ENCODE data around the gene EEFSEC.
A peak's percentile ranks its signal among the peaks of the same experiment; 100 is the strongest.

EEFSEC gene

DNA sequence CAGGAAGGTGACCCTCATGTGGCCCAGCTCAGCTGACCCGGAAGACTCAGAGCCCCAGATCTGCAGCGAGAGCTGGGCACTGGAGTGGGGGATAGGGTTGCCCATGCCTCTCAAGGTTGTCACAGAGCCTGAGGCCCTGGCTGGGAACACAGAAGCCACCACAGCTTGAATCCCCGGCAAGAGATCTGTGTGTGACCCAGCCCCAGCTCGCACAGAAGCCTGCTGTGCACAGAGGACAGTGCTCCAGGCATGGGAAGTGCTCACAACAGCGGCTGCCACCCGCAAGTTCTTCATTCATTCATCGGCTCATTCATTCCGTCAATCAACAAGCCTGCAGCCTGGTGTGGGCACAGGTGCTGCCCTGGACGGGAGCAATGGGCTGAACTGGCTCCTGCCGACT, 277.0 kb downstream of the EEFSEC start:
- H3K18ac ChIP-seq (ENCODE audit: low read length) = no peak overlapping the region
- no peak overlapping the region for H2BK15ac ChIP-seq (replicated peaks; ENCODE audit: low read depth)
- WGBS (ENCODE audit: extremely low coverage, insufficient coverage, low lambda C conversion rate) = no CpG with 5 or more reads among the region's 10 CpGs
- H3K79me1 ChIP-seq (ENCODE audit: low read length) = no peaks in the 10 kb centered on the region
- no peak overlapping the region for H3K4ac ChIP-seq (ENCODE audit: low read depth, low read length)
- H3K4me2 ChIP-seq (ENCODE audit: low read length) = no peak overlapping the region
- no peak overlapping the region for H2AK5ac ChIP-seq (ENCODE audit: low read length)
- peaks cover 11% of the 10 kb centered on the region for H3K27me3 ChIP-seq (ENCODE audit: insufficient read depth, low read length, poor library complexity)
- H3K27ac ChIP-seq (ENCODE audit: low read depth, low read length) = no peak overlapping the region
- H3K79me2 ChIP-seq (ENCODE audit: control insufficient read depth, insufficient read depth, low read length) = no peaks in the 10 kb centered on the region
- no peak overlapping the region for H3K23ac ChIP-seq (ENCODE audit: low read length)
- no peak overlapping the region for H3K9ac ChIP-seq (ENCODE audit: low read length)
- no peak overlapping the region for H3K56ac ChIP-seq (ENCODE audit: low read length)
- no peak overlapping the region for H2BK120ac ChIP-seq (ENCODE audit: low read depth, low read length)
- H4K8ac ChIP-seq (ENCODE audit: low read depth, low read length) = no peak overlapping the region
- H3K36me3 ChIP-seq (ENCODE audit: control insufficient read depth, insufficient read depth, low read length) = no peaks in the 10 kb centered on the region
- no peak overlapping the region for H3K4me3 ChIP-seq (ENCODE audit: low read length)
- no peak overlapping the region for H4K5ac ChIP-seq (ENCODE audit: low read length)
- DNase-seq = no peak
- no peaks in the 10 kb centered on the region for H3K4me1 ChIP-seq (ENCODE audit: control insufficient read depth, low read depth, low read length)
- H2BK5ac ChIP-seq (ENCODE audit: low read length) = no peak overlapping the region

GRCh38 chr3:128430731-128431130, 277.4 kb downstream of the EEFSEC start:
- Histone ChIP-seq H3K79me1 (ENCODE audit: low read length) (no peaks in the 10 kb centered on the region), H3K56ac (ENCODE audit: low read length) (no peak overlapping the region), H3K4me1 (ENCODE audit: control insufficient read depth, low read depth, low read length) (no peaks in the 10 kb centered on the region), H4K8ac (ENCODE audit: low read depth, low read length) (no peak overlapping the region), H2BK5ac (ENCODE audit: low read length) (no peak overlapping the region), H4K5ac (ENCODE audit: low read length) (no peak overlapping the region), H3K4me3 (ENCODE audit: low read length) (no peak overlapping the region), H3K79me2 (ENCODE audit: control insufficient read depth, insufficient read depth, low read length) (no peaks in the 10 kb centered on the region), H3K4me2 (ENCODE audit: low read length) (no peak overlapping the region), H2BK120ac (ENCODE audit: low read depth, low read length) (no peak overlapping the region), H3K9ac (ENCODE audit: low read length) (no peak overlapping the region), H2AK5ac (ENCODE audit: low read length) (no peak overlapping the region), H3K23ac (ENCODE audit: low read length) (no peak overlapping the region), H3K18ac (ENCODE audit: low read length) (no peak overlapping the region), H3K4ac (ENCODE audit: low read depth, low read length) (no peak overlapping the region), H3K27me3 (ENCODE audit: insufficient read depth, low read length, poor library complexity) (peaks cover 11% of the 10 kb centered on the region), H3K36me3 (ENCODE audit: control insufficient read depth, insufficient read depth, low read length) (no peaks in the 10 kb centered on the region), H3K27ac (ENCODE audit: low read depth, low read length) (no peak overlapping the region), H2BK15ac (replicated peaks; ENCODE audit: low read depth) (no peak overlapping the region)
- no CpG with 5 or more reads among the region's 8 CpGs for WGBS (ENCODE audit: extremely low coverage, insufficient coverage, low lambda C conversion rate)
- DNase-seq = no peak

DNA sequence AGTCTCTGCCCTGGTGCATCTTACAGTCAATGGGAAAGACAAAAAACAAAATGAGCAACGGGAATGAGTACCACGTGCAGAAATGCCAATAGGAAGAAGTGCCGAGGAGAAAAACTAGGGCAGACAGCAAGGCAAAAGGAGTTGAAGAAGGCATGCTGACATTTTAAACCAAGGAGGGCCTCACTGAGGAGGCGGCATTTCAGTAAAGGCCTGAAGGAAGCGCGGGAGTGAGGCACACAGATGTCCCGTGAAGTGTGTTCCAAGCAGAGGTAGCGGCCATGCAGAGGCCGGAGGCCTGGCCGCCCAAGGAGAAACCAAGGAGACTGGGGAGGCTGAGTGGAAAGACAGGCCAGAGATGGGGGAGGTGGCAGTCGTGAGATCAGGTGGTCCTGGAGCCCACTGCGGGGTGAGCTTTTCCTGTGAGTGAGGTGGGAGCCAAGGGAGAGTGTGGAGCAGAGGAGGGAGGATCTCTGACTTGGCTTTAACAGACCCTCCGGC, 278.6 kb downstream of the EEFSEC start:
- Histone ChIP-seq H3K18ac (ENCODE audit: low read length) (no peak overlapping the region), H3K4me3 (ENCODE audit: low read length) (no peak overlapping the region), H2BK120ac (ENCODE audit: low read depth, low read length) (no peak overlapping the region), H3K36me3 (ENCODE audit: control insufficient read depth, insufficient read depth, low read length) (no peaks in the 10 kb centered on the region), H3K27ac (ENCODE audit: low read depth, low read length) (no peak overlapping the region), H4K5ac (ENCODE audit: low read length) (no peak overlapping the region), H3K23ac (ENCODE audit: low read length) (no peak overlapping the region), H2BK15ac (replicated peaks; ENCODE audit: low read depth) (no peak overlapping the region), H3K4me2 (ENCODE audit: low read length) (peak overlapping the region; percentile 92), H3K79me1 (ENCODE audit: low read length) (no peaks in the 10 kb centered on the region), H3K9ac (ENCODE audit: low read length) (peak overlapping the region; percentile 65), H3K4ac (ENCODE audit: low read depth, low read length) (no peak overlapping the region), H4K8ac (ENCODE audit: low read depth, low read length) (no peak overlapping the region), H2AK5ac (ENCODE audit: low read length) (no peak overlapping the region), H3K56ac (ENCODE audit: low read length) (peak overlapping the region; percentile 17), H2BK5ac (ENCODE audit: low read length) (no peak overlapping the region), H3K4me1 (ENCODE audit: control insufficient read depth, low read depth, low read length) (no peaks in the 10 kb centered on the region), H3K79me2 (ENCODE audit: control insufficient read depth, insufficient read depth, low read length) (no peaks in the 10 kb centered on the region), H3K27me3 (ENCODE audit: insufficient read depth, low read length, poor library complexity) (peaks cover 11% of the 10 kb centered on the region)
- DNase-seq = no peak
- no CpG with 5 or more reads among the region's 13 CpGs for WGBS (ENCODE audit: extremely low coverage, insufficient coverage, low lambda C conversion rate)

DNA sequence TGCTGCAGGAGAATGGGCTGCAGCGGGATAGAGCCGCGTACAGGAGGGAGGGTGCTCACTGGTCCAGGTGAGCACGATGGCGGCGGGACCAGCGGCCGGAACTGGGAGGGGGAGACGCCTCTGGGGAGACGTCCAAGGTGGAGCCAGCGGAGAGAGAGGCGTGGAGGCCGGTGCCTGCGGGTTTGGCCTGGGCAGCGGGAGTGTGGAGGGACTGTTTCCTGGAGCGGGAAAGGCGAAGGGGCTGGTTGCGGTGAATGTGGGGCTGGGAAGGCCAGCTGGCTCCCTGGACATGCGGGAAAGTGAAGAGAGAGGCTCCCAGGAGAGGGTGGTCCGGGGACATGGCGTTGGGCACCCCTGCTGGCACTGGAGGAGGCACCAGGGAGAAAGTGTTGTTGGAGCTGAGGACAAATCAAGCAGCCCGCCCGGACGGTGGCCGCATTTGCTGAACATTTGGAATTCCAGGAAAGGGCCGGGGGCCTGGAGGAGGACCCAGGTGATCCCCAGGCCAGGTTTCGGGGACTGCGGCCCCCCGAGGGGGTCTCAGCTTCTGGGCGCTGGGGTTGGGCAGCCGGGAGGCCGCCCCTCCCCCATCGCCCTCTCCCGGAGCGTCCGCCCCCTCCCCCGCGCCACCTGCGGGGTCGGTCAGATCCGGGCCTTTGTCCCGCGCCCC, 279.2 kb downstream of the EEFSEC start:
- Histone ChIP-seq H2BK15ac (replicated peaks; ENCODE audit: low read depth) (no peak overlapping the region), H3K79me2 (ENCODE audit: control insufficient read depth, insufficient read depth, low read length) (no peaks in the 10 kb centered on the region), H4K8ac (ENCODE audit: low read depth, low read length) (no peak overlapping the region), H3K4ac (ENCODE audit: low read depth, low read length) (no peak overlapping the region), H3K4me3 (ENCODE audit: low read length) (peak overlapping the region; percentile 20), H3K23ac (ENCODE audit: low read length) (no peak overlapping the region), H3K56ac (ENCODE audit: low read length) (peak overlapping the region; percentile 79), H3K36me3 (ENCODE audit: control insufficient read depth, insufficient read depth, low read length) (no peaks in the 10 kb centered on the region), H3K4me1 (ENCODE audit: control insufficient read depth, low read depth, low read length) (no peaks in the 10 kb centered on the region), H2BK5ac (ENCODE audit: low read length) (no peak overlapping the region), H3K18ac (ENCODE audit: low read length) (peak overlapping the region; percentile 24), H3K4me2 (ENCODE audit: low read length) (peak overlapping the region; percentile 92), H3K27me3 (ENCODE audit: insufficient read depth, low read length, poor library complexity) (peaks cover 8% of the 10 kb centered on the region), H3K79me1 (ENCODE audit: low read length) (no peaks in the 10 kb centered on the region), H4K5ac (ENCODE audit: low read length) (no peak overlapping the region), H3K9ac (ENCODE audit: low read length) (peak overlapping the region; percentile 65), H2AK5ac (ENCODE audit: low read length) (no peak overlapping the region), H2BK120ac (ENCODE audit: low read depth, low read length) (no peak overlapping the region), H3K27ac (ENCODE audit: low read depth, low read length) (no peak overlapping the region)
- DNase-seq = peak; percentile 64
- no CpG with 5 or more reads among the region's 43 CpGs for WGBS (ENCODE audit: extremely low coverage, insufficient coverage, low lambda C conversion rate)

DNA sequence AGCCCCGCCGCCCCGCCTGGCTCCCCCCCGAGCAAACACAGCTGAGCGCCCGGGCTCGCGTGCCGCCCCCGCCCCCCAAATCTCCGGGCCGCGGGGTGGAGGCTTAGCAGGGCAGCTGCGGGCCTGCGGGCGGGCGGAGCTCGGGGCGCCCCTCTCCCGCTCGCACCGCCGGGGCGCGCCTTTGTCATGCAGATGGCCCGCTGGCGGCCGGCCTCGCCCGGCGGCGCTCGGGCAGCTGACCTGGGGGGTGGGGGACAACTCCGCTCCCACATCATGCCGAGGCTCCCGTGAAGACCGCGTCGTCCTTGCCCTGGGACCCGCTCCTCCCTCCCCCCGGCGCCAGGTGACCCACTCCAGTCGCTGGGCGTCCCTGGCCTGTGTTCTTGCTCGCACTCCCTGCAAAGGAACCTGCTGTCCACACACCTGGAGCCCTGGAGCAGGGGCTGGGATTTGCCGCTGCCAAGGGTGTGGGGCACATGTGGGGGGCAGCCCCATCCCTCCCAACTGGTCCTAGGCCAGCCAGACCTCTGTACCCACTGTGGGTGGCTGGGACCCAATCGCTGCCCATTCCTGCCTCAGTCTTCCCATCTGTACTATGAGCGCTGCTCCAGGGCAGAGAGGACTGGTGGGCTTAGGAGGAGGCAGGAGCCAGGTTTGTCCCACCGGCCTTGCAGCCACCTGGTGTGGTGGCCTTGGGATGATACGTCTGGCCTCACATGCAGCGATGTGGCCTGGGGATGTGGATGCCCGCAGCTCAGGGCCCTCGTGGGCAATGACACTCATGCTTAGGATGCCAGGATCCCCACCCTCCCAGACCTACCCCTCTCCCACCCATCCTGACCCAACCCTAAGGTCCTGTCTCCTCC, 279.9 kb downstream of the EEFSEC start:
- Histone ChIP-seq H2AK5ac (ENCODE audit: low read length) (no peak overlapping the region), H2BK5ac (ENCODE audit: low read length) (no peak overlapping the region), H2BK120ac (ENCODE audit: low read depth, low read length) (no peak overlapping the region), H4K8ac (ENCODE audit: low read depth, low read length) (no peak overlapping the region), H3K27ac (ENCODE audit: low read depth, low read length) (no peak overlapping the region), H3K23ac (ENCODE audit: low read length) (no peak overlapping the region), H3K27me3 (ENCODE audit: insufficient read depth, low read length, poor library complexity) (peaks cover 8% of the 10 kb centered on the region), H3K4ac (ENCODE audit: low read depth, low read length) (no peak overlapping the region), H3K79me1 (ENCODE audit: low read length) (no peaks in the 10 kb centered on the region), H3K9ac (ENCODE audit: low read length) (peak overlapping the region; percentile 31), H3K36me3 (ENCODE audit: control insufficient read depth, insufficient read depth, low read length) (no peaks in the 10 kb centered on the region), H4K5ac (ENCODE audit: low read length) (no peak overlapping the region), H3K4me2 (ENCODE audit: low read length) (peak overlapping the region; percentile 43), H3K4me3 (ENCODE audit: low read length) (no peak overlapping the region), H2BK15ac (replicated peaks; ENCODE audit: low read depth) (no peak overlapping the region), H3K56ac (ENCODE audit: low read length) (peak overlapping the region; percentile 62), H3K4me1 (ENCODE audit: control insufficient read depth, low read depth, low read length) (no peaks in the 10 kb centered on the region), H3K18ac (ENCODE audit: low read length) (peak overlapping the region; percentile 24), H3K79me2 (ENCODE audit: control insufficient read depth, insufficient read depth, low read length) (no peaks in the 10 kb centered on the region)
- DNase-seq = no peak
- WGBS (ENCODE audit: extremely low coverage, insufficient coverage, low lambda C conversion rate) = no CpG with 5 or more reads among the region's 53 CpGs

Data from mesendoderm (in vitro differentiated cells).